K562 (cell line): ENCODE results near the gene BACE2. TPM values are rescaled to one million over a fixed set of nuclear protein-coding genes. Genes with fewer than 3 reads are reported as not detected.

ENCODE experiments used
- ATAC-seq: fragments of 200-7000 bp; cut with Tn5 transposase; 3 replicates; pipeline ENCODE4 v1.9.1; 2020; ENCODE audit warnings: moderate library complexity
- BruUV-seq: library from RNA; stranded (reverse); fragments of 400-500 nt; replicated peaks from 2 replicates; lab custom pipeline; 2021; lab: Mats Ljungman, UMichigan
- CTCF ChIA-PET: fragments of 300-600 bp; formaldehyde crosslinking; extraction: SDS; loops from one replicate; lab custom pipeline; 2021; ENCODE audit warnings: low intra/inter-chr PET ratio; lab: Yijun Ruan, JAX
- POLR2A ChIA-PET: fragments of 300-600, 350-650 bp; sonication (Branson Sonifier 250); formaldehyde crosslinking; extraction: SDS; loops from one replicate; lab custom pipeline; 2021; ENCODE audit warnings: antibody characterized with exemption, inconsistent platforms; lab: Yijun Ruan, JAX
- DNase-seq, 4 experiments: peaks; one replicate each; pipeline versions ENCODE4 v3.0.0 to v3.0.0-alpha.2; 2011 to 2018; ENCODE audit warnings: low spot score in 3 of 4, mixed read lengths in 3 of 4; ENCODE audit errors: extremely low read depth in 1 of 4
- FAIRE-seq: peaks from 2 replicates; lab custom pipeline; 2011; peaks lifted over from hg19 to GRCh38; lab: Jason Lieb, UNC
- H2AFZ ChIP-seq: 2 replicates; pipeline ENCODE4 v1.6.0; 2011; ENCODE audit warnings: low read depth, low read length, control low read depth, inconsistent platforms
- H3K27ac ChIP-seq: fragments of 200-600 bp; 3 replicates; pipeline ENCODE4 v1.8.0; 2011; ENCODE audit warnings: low read depth, mild to moderate bottlenecking, control low read depth, inconsistent platforms, low read length, moderate library complexity, mixed read lengths; ENCODE audit errors: extremely low read depth
- H3K27me3 ChIP-seq, 2 experiments: fragments of 300-600 bp in 1 of 2; 2 replicates in 1 of 2; 3 replicates in 1 of 2; pipeline versions ENCODE4 v1.6.0 to v1.8.0; 2011; ENCODE audit warnings: inconsistent platforms in 2 of 2, low read length in 2 of 2, mild to moderate bottlenecking in 1 of 2, mixed read lengths in 1 of 2, moderate library complexity in 1 of 2; ENCODE audit not compliant: control insufficient read depth in 2 of 2, insufficient read depth in 2 of 2
- H3K36me3 ChIP-seq: fragments of 300-600 bp; 3 replicates; pipeline ENCODE4 v1.8.0; 2011; ENCODE audit warnings: mild to moderate bottlenecking, low read length, inconsistent platforms; ENCODE audit not compliant: control insufficient read depth, insufficient read depth
- H3K4me1 ChIP-seq, 2 experiments: fragments of 200-600 bp in 1 of 2; replicated peaks in 1 of 2; 2 replicates in 1 of 2; 3 replicates in 1 of 2; pipeline versions ENCODE4 v1.5.1 to v1.8.0; 2011; ENCODE audit warnings: inconsistent platforms in 2 of 2, low read length in 2 of 2, mild to moderate bottlenecking in 1 of 2, mixed read lengths in 1 of 2, moderate library complexity in 1 of 2; ENCODE audit not compliant: control insufficient read depth in 2 of 2, insufficient read depth in 2 of 2
- H3K4me2 ChIP-seq: 2 replicates; pipeline ENCODE4 v1.6.1; 2011; ENCODE audit warnings: low read length, control low read depth, inconsistent platforms, mixed read lengths; ENCODE audit not compliant: insufficient read depth
- H3K4me3 ChIP-seq: fragments of 200-600 bp; sonication (generic), shearing (Covaris generic); 2 replicates; pipeline ENCODE4 v1.5.1; 2016; ENCODE audit warnings: control low read depth, inconsistent platforms
- H3K79me2 ChIP-seq: fragments of 200-600 bp; 3 replicates; pipeline ENCODE4 v1.8.0; 2011; ENCODE audit warnings: low read length, inconsistent platforms; ENCODE audit not compliant: control insufficient read depth, insufficient read depth
- H3K9ac ChIP-seq, 2 experiments: 2 replicates each; pipeline versions ENCODE4 v1.6.0 to v1.6.1; 2011; ENCODE audit warnings: low read depth in 2 of 2, low read length in 2 of 2, control low read depth in 1 of 2, inconsistent platforms in 1 of 2, mild to moderate bottlenecking in 1 of 2, mixed read lengths in 1 of 2; ENCODE audit not compliant: insufficient read depth in 1 of 2
- H3K9me1 ChIP-seq: one replicate; pipeline ENCODE4 v1.6.0; 2011; ENCODE audit warnings: inconsistent platforms, mild to moderate bottlenecking, low read length, moderate library complexity; ENCODE audit not compliant: control insufficient read depth, insufficient read depth
- H3K9me3 ChIP-seq: replicated peaks from 2 replicates; pipeline ENCODE4 v1.5.1; 2011; ENCODE audit warnings: low read depth, low read length, inconsistent platforms; ENCODE audit not compliant: control insufficient read depth, insufficient read depth
- H4K20me1 ChIP-seq: replicated peaks from 2 replicates; pipeline ENCODE4 v1.6.1; 2011; ENCODE audit warnings: low read length, inconsistent platforms, mixed read lengths; ENCODE audit not compliant: control insufficient read depth, insufficient read depth
- HIVEP1 ChIP-seq: fragments of 250-450 bp; sonication (Bioruptor Pico); IDR thresholded peaks from 2 replicates; pipeline ENCODE4 v1.4.0; 2020; ENCODE audit warnings: mild to moderate bottlenecking
- LCOR ChIP-seq: sonication (generic); formaldehyde crosslinking; IDR thresholded peaks from 2 replicates; pipeline ENCODE4 v1.8.0; 2022; ENCODE audit warnings: mild to moderate bottlenecking, missing genetic modification reagents
- ZBTB8A ChIP-seq: fragments of 450-650 bp; IDR thresholded peaks from 2 replicates; pipeline ENCODE4 v1.6.1; 2018; ENCODE audit warnings: mild to moderate bottlenecking, moderate library complexity; ENCODE audit not compliant: partially characterized antibody
- ZFP30 ChIP-seq: fragments of 250-450 bp; sonication (Bioruptor Pico); IDR thresholded peaks from 2 replicates; pipeline ENCODE4 v1.8.0; 2022; ENCODE audit warnings: moderate library complexity, mild to moderate bottlenecking, inconsistent platforms, borderline replicate concordance
- WGBS: fragments of 100-300 bp; shearing (Covaris generic); methylation state at CpG from one replicate; pipeline ENCODE4 v1.1.6; 2016; ENCODE audit warnings: low coverage, mixed read lengths; ENCODE audit not compliant: insufficient coverage; ENCODE audit errors: missing lambda C conversion rate; 5-methylcytosine and 5-hydroxymethylcytosine counted together
- in situ Hi-C: fragments of 300-500 bp; cut with MboI; formaldehyde crosslinking; loops from 4 replicates; pipeline ENCODE4 v1.15.0; 2018; ENCODE audit warnings: inconsistent platforms, mixed read lengths
- intact Hi-C: fragments of 100-400 bp; cut with micrococcal nuclease; formaldehyde crosslinking; loops from 2 replicates; pipeline ENCODE4 v1.14.2; 2022
- polyA plus RNA-seq, 8 experiments: library from polyadenylated mRNA; depleted of rRNA in 4 of 8; stranded (reverse) in 5 of 8; unstranded in 3 of 8; fragments of >200 nt; fragmentation: Nextera tagmentation in 2 of 8; fragmentation: Illumina TruSeq in 1 of 8; extraction: Ambion mirVana in 2 of 8; extraction: Trizol in 1 of 8; gene quantifications; 2 replicates each; pipeline versions ENCODE4 v1.2.1 to v1.2.3, GENCODE V29; 2011 to 2014; ENCODE audit warnings: inconsistent platforms in 1 of 8, missing spikeins in 1 of 8
- total RNA-seq, 7 experiments: library from RNA; depleted of rRNA in 6 of 7; stranded (reverse); fragments of >200 nt in 6 of 7; fragmentation: Illumina TruSeq in 2 of 7; extraction: Trizol in 2 of 7; gene quantifications; 2 replicates each; pipeline versions ENCODE4 v1.2.1 to v1.2.3, GENCODE V29; 2011 to 2021; ENCODE audit warnings: low replicate concordance in 1 of 7
- TF ChIP-seq, protein P1 (sequence below), 2 experiments: fragments of 450-650 bp; conservative IDR thresholded peaks; 2 replicates each; pipeline ENCODE4 v1.6.1; 2017; ENCODE audit warnings: mild to moderate bottlenecking in 2 of 2, moderate library complexity in 2 of 2

BACE2 gene
- total and polyA plus RNA-seq, 9 of the 15 experiments (the other 6 are each of a cell fraction or from before 2014, with no cell fraction given) = 0.05 to 0.24 (median 0.15) TPM; not detected in 2

DNA sequence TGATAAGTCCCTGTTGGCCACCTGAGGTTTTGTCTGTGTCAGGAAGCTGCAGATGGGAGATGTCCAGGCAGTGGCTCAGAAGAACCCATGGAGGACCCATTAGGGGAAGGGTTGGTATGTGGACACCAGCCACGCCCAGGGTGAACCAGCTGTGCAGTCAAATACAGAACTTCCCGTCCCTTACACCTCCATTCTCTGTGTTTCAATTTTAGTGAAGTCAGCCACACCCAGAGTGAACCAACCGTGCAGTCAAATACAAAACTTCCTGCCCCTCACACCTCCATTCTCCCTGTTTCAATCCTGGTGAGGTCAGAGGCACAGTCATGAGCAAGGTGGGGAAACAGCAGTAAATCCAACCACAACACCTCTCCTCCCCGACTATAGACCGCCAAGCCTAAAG lies 27.4 kb downstream of the BACE2 start:
- no peak overlapping the region for H3K9ac ChIP-seq
- H3K9me3 ChIP-seq = no peaks in the 10 kb centered on the region
- DNase-seq (no peak), FAIRE-seq (no peak)
- intact Hi-C loops = no loop called here
- POLR2A ChIA-PET = interaction anchor here (0.6 kb wide), 2 partner anchors 21 to 180 kb away, joined by 3 read pairs; no protein-coding TSS in a partner anchor
- BruUV-seq = no TSS peak
- no peak overlapping the region for H3K27ac ChIP-seq
- H3K9me1 ChIP-seq = no peaks in the 10 kb centered on the region
- 3% methylated on average over 5 of the region's 5 CpGs for WGBS
- 0 out of 2 replicates have a peak, but pooled peaks cover 1% of the 10 kb centered on the region for H4K20me1 ChIP-seq
- TF ChIP-seq, protein P1, sequence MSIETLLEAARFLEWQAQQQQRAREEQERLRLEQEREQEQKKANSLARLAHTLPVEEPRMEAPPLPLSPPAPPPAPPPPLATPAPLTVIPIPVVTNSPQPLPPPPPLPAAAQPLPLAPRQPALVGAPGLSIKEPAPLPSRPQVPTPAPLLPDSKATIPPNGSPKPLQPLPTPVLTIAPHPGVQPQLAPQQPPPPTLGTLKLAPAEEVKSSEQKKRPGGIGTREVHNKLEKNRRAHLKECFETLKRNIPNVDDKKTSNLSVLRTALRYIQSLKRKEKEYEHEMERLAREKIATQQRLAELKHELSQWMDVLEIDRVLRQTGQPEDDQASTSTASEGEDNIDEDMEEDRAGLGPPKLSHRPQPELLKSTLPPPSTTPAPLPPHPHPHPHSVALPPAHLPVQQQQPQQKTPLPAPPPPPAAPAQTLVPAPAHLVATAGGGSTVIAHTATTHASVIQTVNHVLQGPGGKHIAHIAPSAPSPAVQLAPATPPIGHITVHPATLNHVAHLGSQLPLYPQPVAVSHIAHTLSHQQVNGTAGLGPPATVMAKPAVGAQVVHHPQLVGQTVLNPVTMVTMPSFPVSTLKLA (conservative IDR thresholded peaks at IDR 0.05) = no peak
- no peak for TF ChIP-seq HIVEP1 (CRISPR knock-in tag)
- no peak for TF ChIP-seq ZFP30 (CRISPR knock-in tag)
- no peak for TF ChIP-seq LCOR
- no peak for TF ChIP-seq ZBTB8A
- TF ChIP-seq, all 486 proteins: peak for 0
- H3K4me2 ChIP-seq = no peak overlapping the region
- H3K79me2 ChIP-seq = no peaks in the 10 kb centered on the region
- H2AFZ ChIP-seq = no peak overlapping the region
- H3K4me3 ChIP-seq = no peak overlapping the region
- H3K36me3 ChIP-seq = no peaks in the 10 kb centered on the region
- no peak for ATAC-seq
- in situ Hi-C loops = no loop called here
- H3K4me1 ChIP-seq = no peaks in the 10 kb centered on the region
- peaks cover 0 to 6% of the 10 kb centered on the region in 2 experiments; a peak in 2 of 5 replicates for H3K27me3 ChIP-seq
- CTCF ChIA-PET = no interaction called here
